Esophagus muscularis mucosa (tissue), 4 donors: ENCODE measurements around the gene SLC9A8. TPM values are rescaled to one million over a fixed set of nuclear protein-coding genes. Genes with fewer than 3 reads are reported as not detected.

ENCODE experiments used
- DNase-seq: peaks from one replicate; pipeline ENCODE4 v3.0.0-alpha.2; 2017; ENCODE audit errors: extremely low spot score
- H3K27ac ChIP-seq, 4 donors: fragments of 200-600 bp; sonication (generic); replicated peaks in 1 of 4; 1 replicate in 3 of 4; 2 replicates in 1 of 4; pipeline ENCODE4 v1.5.1; 2016 to 2019; ENCODE audit warnings: mild to moderate bottlenecking in 1 of 4
- H3K27me3 ChIP-seq, 4 donors: fragments of 200-600 bp; sonication (generic); one replicate each; pipeline versions ENCODE4 v1.5.1 to v1.6.0; 2016 to 2019
- H3K36me3 ChIP-seq, 4 donors: fragments of 200-600 bp; sonication (generic); one replicate each; pipeline ENCODE4 v1.5.1; 2016 to 2019
- H3K4me1 ChIP-seq, 4 donors: fragments of 200-600 bp; sonication (generic); one replicate each; pipeline ENCODE4 v1.5.1; 2016 to 2019
- H3K4me3 ChIP-seq, 4 donors: fragments of 200-600 bp; sonication (generic); 1 replicate in 2 of 4; 2 replicates in 2 of 4; pipeline ENCODE4 v1.5.1; 2016 to 2019; ENCODE audit warnings: mild to moderate bottlenecking in 4 of 4, moderate library complexity in 1 of 4
- H3K9me3 ChIP-seq, 4 donors: fragments of 200-600 bp; sonication (generic); 1 replicate in 3 of 4; 2 replicates in 1 of 4; pipeline ENCODE4 v1.5.1; 2016 to 2019
- EP300 ChIP-seq: sonication (generic); formaldehyde crosslinking; IDR thresholded peaks from one replicate; pipeline ENCODE4 v1.6.1; 2017; ENCODE audit warnings: antibody characterized with exemption
- POLR2A ChIP-seq: fragments of 450-650 bp; IDR thresholded peaks from one replicate; pipeline ENCODE4 v1.6.1; 2017; ENCODE audit warnings: antibody characterized with exemption, moderate library complexity, mild to moderate bottlenecking, low read depth
- POLR2AphosphoS5 ChIP-seq, 2 donors: sonication (generic); formaldehyde crosslinking; IDR thresholded peaks; one replicate each; pipeline ENCODE4 v1.6.1; 2017; ENCODE audit warnings: antibody characterized with exemption in 2 of 2
- WGBS: methylation state at CpG from one replicate; pipeline ENCODE4 v1.1.5; 2018; 5-methylcytosine and 5-hydroxymethylcytosine counted together
- intact Hi-C: fragments of 100-400 bp; cut with DNase I; formaldehyde crosslinking; loops from one replicate; pipeline ENCODE4 v1.15.1; 2023
- total RNA-seq, 4 donors: library from RNA; depleted of rRNA; stranded (reverse); fragments of >200 nt; gene quantifications; one replicate each; pipeline versions ENCODE4 v1.1.0 to v1.2.1, GENCODE V29; 2016
- TF ChIP-seq, protein P1 (sequence below), 3 experiments: fragments of 200-600 bp in 2 of 3; fragments of 450-650 bp in 1 of 3; sonication (generic) in 2 of 3; IDR thresholded peaks; one replicate each; pipeline ENCODE4 v1.5.1; 2017 to 2019; ENCODE audit warnings: antibody characterized with exemption in 3 of 3, mild to moderate bottlenecking in 2 of 3, moderate library complexity in 1 of 3

Gene SLC9A8
- total RNA-seq, 4 donors from 2014 or later, result 7.5 to 9.0 (median 7.5) TPM

DNA sequence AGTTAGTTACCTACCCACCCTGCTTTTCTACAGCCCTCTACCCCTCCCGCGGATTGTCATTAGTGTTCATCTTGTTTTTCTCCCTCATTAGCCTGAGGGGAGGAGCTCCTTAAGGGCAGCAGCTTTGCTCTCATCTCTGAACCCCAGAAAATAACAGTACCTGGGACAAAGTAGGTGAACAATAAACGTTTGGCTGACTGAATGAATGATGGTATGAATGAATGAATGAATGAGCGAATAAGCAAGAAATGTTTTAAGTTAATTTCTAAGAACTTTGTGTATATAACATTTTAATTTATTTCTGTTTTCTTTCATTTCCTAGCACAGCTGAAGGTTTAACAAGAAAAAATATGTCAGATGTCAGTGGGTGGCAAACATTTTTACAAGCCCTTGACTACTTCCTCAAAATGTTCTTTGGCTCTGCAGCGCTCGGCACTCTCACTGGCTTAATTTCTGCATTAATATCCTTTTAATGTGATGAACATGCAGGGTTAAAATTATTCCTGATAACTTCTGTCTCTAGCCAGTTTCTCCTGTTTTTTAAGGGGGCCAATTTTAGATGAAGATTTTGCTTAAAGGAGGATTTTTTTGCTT, 50.1 kb downstream of the SLC9A8 start:
- peaks cover 17 to 86% (median 53%) of the 10 kb centered on the region in 4 donors for H3K36me3 ChIP-seq
- intact Hi-C loops, result no loop called here
- no peak for TF ChIP-seq POLR2AphosphoS5 (IDR thresholded peaks at IDR 0.05)
- TF ChIP-seq, protein P1, sequence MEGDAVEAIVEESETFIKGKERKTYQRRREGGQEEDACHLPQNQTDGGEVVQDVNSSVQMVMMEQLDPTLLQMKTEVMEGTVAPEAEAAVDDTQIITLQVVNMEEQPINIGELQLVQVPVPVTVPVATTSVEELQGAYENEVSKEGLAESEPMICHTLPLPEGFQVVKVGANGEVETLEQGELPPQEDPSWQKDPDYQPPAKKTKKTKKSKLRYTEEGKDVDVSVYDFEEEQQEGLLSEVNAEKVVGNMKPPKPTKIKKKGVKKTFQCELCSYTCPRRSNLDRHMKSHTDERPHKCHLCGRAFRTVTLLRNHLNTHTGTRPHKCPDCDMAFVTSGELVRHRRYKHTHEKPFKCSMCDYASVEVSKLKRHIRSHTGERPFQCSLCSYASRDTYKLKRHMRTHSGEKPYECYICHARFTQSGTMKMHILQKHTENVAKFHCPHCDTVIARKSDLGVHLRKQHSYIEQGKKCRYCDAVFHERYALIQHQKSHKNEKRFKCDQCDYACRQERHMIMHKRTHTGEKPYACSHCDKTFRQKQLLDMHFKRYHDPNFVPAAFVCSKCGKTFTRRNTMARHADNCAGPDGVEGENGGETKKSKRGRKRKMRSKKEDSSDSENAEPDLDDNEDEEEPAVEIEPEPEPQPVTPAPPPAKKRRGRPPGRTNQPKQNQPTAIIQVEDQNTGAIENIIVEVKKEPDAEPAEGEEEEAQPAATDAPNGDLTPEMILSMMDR (IDR thresholded peaks at IDR 0.05), result no peak
- no peak for TF ChIP-seq POLR2A
- TF ChIP-seq EP300, result no peak
- no peak overlapping the region for H3K27ac ChIP-seq
- H3K4me1 ChIP-seq, result peaks cover 0 to under 1% (median 0%) of the 10 kb centered on the region in 4 donors
- 85% methylated on average over 6 of the region's 6 CpGs for WGBS
- H3K4me3 ChIP-seq, result no peak overlapping the region
- DNase-seq, result no peak
- no peaks in the 10 kb centered on the region for H3K9me3 ChIP-seq
- H3K27me3 ChIP-seq, result no peaks in the 10 kb centered on the region

DNA sequence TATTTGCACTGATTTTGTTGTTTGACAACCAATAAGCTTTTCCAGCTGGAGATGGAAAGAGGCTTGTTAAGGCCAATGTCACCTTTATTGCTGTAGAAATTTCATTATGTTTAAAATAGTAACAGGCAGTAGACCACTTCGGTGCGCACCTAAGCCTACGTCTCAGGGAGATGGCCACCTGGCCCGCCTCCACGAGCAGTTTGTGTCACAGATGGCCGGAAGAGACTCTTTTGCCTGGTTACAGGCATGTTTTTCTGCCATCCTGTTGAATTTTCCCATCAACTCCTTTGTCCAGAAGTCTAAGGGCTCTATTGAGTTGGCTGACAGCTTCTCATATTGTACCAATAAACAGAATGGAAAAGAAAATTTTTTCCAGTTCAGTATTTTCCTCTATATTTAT, 51.0 kb downstream of the SLC9A8 start:
- no peak for DNase-seq
- TF ChIP-seq POLR2AphosphoS5 (IDR thresholded peaks at IDR 0.05) (no peak), POLR2A (no peak), EP300 (no peak)
- TF ChIP-seq, protein P1 (IDR thresholded peaks at IDR 0.05), result no peak
- peaks cover 17 to 89% (median 60%) of the 10 kb centered on the region in 4 donors for H3K36me3 ChIP-seq
- 96% methylated on average over 6 of the region's 6 CpGs for WGBS
- intact Hi-C loops, result no loop called here
- no peaks in the 10 kb centered on the region for H3K9me3 ChIP-seq
- H3K4me3 ChIP-seq, result no peak overlapping the region
- no peaks in the 10 kb centered on the region for H3K27me3 ChIP-seq
- H3K4me1 ChIP-seq, result peaks cover 0 to 7% (median 0%) of the 10 kb centered on the region in 4 donors
- H3K27ac ChIP-seq, result no peak overlapping the region

DNA sequence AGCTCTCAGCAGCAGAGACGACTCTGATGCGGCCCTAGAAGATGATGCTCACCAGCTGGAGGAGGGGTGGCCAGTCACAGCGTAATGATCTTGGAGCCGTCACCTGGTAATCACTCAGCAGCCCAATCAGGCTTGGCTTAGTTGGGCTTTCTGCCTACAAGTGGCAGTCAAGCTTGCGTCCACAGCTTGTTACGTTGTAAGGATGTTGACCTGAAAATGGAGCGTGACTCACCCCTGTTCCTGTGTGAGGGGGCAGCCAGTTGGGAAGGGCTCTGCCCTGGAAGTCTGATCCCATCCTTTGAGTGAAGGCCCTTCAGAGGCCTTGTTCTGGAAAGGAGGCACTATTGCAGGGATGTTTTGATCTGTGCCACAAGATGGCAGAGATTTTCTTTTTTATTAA, 52.9 kb downstream of the SLC9A8 start:
- H3K4me1 ChIP-seq, result peaks cover 0 to 7% (median 0%) of the 10 kb centered on the region in 4 donors
- DNase-seq, result no peak
- H3K4me3 ChIP-seq, result no peak overlapping the region
- TF ChIP-seq POLR2AphosphoS5 (IDR thresholded peaks at IDR 0.05) (no peak), POLR2A (no peak)
- H3K27ac ChIP-seq, result no peak overlapping the region
- no peaks in the 10 kb centered on the region for H3K27me3 ChIP-seq
- intact Hi-C loops, result no loop called here
- H3K36me3 ChIP-seq, result peaks cover 12 to 89% (median 59%) of the 10 kb centered on the region in 4 donors
- H3K9me3 ChIP-seq, result no peaks in the 10 kb centered on the region
- 81% methylated on average over 6 of the region's 7 CpGs for WGBS

DNA sequence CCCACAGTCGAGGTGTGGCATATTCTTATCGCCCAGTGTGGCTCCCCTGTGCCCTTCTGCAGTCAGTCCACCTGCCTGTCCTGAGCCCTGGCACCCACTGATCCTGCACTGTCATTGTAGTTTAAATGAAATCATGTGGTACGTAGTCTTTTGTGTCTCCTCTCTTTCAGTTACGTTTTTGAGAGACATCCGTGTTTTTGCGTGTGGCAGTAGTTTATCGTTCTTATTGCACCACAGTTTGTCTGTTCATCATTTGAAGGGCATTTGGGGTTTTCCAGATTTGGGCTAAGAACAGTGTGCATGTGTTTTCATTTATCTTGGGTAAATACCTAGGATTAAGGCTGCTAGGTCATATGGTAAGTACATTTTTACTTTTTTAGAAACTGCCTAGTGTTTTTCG, 53.4 kb downstream of the SLC9A8 start:
- H3K36me3 ChIP-seq, result peaks cover 7 to 88% (median 57%) of the 10 kb centered on the region in 4 donors
- H3K27me3 ChIP-seq, result no peaks in the 10 kb centered on the region

DNA sequence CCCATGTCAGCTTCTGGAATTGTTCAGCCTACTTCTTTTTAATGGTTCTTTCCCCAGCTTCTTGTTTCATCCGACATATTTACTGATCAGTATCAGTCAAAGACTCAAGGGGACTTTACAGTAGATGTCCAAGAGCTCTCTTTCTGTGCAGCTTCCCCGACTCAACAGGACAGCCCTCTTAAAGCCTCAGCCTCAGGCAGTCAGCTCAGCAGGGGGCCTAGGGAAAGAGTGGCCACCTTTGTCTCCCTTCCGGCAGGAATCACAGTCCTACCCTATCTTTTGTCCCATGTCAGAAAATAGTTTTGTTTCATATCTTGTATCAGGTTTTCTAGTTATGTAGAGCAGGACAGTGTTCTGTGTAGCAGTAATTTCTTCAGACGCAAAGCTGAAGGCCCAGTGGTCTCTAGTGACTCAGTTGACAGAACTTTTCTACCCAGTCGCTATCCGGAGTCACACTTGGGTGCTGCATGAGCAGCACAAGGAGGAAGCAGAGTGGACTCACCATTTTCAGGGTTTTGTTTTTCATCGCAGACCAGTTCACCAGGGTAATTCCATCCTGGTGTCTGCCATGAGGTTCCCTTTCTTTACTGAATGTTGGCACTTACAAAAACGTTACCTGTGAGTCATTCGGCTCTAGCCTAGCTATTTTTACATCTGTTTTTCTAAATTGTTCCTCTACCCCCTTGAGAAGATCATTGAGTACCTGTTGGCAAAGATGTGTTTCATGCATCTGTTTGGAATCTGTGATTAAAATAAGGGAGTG, 55.0 kb downstream of the SLC9A8 start:
- H3K9me3 ChIP-seq, result no peaks in the 10 kb centered on the region
- H3K4me1 ChIP-seq, result peaks cover 0 to 7% (median 0%) of the 10 kb centered on the region in 4 donors
- no peak for DNase-seq
- peaks cover 7 to 88% (median 54%) of the 10 kb centered on the region in 4 donors for H3K36me3 ChIP-seq
- no peak overlapping the region for H3K27ac ChIP-seq
- no peak overlapping the region for H3K4me3 ChIP-seq
- TF ChIP-seq POLR2AphosphoS5 (IDR thresholded peaks at IDR 0.05), result no peak
- TF ChIP-seq, protein P1 (IDR thresholded peaks at IDR 0.05), result no peak
- TF ChIP-seq POLR2A, result no peak
- TF ChIP-seq EP300, result no peak
- 71% methylated on average over 9 of the region's 9 CpGs for WGBS
- intact Hi-C loops, result no loop called here
- H3K27me3 ChIP-seq, result no peaks in the 10 kb centered on the region

More for the DNA sequence above, 53.4 kb downstream of the SLC9A8 start:
- no peak for DNase-seq
- Histone ChIP-seq H3K27ac (no peak overlapping the region), H3K4me1 (peaks cover 0 to 7% (median 0%) of the 10 kb centered on the region in 4 donors), H3K4me3 (no peak overlapping the region), H3K9me3 (no peaks in the 10 kb centered on the region)
- intact Hi-C loops, result no loop called here
- 96% methylated on average over 8 of the region's 8 CpGs for WGBS
- TF ChIP-seq, protein P1 (IDR thresholded peaks at IDR 0.05), result no peak
- TF ChIP-seq POLR2AphosphoS5 (IDR thresholded peaks at IDR 0.05) (no peak), EP300 (no peak), POLR2A (no peak)
